ENCODE results near the gene FSD1.

FSD1 gene

DNA sequence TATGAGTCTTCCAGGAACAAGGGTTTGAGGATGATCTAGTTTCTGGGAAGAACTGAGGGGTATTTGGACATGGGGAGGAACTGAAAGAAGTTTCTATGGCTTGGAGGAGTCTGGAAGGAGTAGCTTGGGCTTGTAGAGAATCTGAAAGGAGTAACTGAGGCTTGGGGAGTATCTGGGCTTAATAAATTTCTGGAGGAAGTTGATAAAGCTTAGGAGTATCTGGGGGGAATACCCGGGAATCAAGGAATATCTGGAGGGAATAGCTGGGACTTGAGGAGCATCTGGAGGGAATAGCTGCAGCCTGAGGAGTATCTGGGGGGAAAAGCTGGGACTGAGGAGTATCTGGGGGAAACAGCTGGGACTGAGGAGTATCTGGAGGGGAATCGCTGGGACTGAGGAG is 16.0 kb downstream of the FSD1 start:
- no peak for DNase-seq

DNA sequence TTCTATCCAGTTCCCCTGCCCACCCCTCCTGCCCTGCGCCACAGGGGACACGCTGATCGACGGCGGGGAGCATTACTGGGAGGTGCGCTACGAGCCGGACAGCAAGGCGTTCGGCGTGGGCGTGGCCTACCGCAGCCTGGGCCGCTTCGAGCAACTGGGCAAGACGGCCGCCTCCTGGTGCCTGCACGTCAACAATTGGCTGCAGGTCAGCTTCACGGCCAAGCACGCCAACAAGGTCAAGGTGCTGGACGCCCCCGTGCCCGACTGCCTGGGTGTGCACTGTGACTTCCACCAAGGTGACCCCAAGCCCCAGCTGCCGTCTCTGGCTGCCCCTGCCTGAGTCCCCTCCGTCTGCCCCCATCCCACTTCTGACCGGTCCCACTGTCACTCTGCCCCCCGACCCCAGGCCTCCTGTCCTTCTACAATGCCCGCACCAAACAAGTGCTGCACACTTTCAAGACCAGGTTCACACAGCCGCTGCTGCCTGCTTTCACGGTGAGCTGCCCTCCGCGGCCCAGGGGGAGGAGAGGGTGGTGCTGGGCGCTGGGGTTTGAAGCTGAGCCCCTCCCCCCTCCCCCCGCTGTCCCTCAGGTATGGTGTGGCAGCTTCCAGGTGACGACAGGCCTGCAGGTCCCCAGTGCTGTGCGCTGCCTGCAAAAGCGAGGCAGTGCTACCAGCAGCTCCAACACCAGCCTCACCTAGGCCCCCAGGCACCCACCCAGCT is 18.7 kb downstream of the FSD1 start:
- no peak for DNase-seq

GRCh38 chr19:4323692-4324091 is 19.3 kb downstream of the FSD1 start:
- no peak for DNase-seq

DNA sequence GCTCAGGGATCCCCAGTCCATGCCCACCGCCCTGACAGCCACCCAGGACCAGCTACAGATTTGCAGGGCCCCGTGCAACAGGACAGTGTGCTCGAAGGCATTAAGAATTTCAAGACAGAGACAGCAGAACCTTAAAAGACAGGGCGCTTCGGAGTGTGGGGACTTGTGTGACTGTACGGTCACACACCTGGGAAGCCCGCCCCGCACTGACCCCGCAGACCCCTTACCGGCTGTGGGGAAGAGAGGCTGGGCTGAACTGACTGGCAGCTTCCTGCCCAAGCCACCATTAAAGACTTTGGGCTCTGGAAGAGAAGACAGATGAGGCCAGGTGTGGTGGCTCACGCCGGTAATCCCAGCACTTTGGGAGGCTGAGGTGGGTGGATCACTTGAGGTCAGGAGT is 19.8 kb downstream of the FSD1 start:
- no peak for DNase-seq

DNA sequence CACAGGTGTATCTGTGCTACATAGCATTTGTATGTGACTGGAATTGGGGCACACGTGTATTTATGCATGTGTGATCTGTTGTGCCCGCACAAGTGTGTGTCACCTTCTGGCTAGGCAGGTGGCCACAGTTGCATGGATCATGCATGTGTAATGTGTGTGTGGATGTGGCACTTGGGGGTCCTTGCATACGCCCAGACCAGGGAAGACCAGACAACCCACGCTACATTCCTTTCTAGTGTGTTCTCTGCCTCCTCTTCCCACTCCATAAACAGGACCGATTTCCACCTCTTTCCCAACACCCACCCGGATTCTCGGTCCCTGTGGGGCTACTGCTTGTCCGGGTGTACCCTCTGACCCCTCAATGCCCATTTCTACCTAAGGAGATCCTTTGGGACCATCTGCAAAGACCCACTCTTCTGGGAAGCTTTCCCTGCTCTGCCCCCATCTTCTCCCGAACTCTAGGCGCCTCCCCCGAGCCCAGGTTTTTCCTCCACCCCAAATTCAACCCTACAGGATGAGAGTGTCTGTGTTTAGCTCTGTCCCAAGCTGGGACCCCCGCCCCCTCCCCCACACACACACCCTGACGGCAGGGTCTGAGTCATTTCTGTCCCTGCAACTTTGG is 21.9 kb downstream of the FSD1 start:
- no peak for DNase-seq

- no peak for DNase-seq
Measured at GRCh38 chr19:4326837-4327251, 22.4 kb downstream of the FSD1 start.

- peak; percentile 88 for DNase-seq
Measured at GRCh38 chr19:4327252-4327876, 23.0 kb downstream of the FSD1 start.

GRCh38 chr19:4327877-4328242 is 23.5 kb downstream of the FSD1 start:
- DNase-seq, result no peak

DNA sequence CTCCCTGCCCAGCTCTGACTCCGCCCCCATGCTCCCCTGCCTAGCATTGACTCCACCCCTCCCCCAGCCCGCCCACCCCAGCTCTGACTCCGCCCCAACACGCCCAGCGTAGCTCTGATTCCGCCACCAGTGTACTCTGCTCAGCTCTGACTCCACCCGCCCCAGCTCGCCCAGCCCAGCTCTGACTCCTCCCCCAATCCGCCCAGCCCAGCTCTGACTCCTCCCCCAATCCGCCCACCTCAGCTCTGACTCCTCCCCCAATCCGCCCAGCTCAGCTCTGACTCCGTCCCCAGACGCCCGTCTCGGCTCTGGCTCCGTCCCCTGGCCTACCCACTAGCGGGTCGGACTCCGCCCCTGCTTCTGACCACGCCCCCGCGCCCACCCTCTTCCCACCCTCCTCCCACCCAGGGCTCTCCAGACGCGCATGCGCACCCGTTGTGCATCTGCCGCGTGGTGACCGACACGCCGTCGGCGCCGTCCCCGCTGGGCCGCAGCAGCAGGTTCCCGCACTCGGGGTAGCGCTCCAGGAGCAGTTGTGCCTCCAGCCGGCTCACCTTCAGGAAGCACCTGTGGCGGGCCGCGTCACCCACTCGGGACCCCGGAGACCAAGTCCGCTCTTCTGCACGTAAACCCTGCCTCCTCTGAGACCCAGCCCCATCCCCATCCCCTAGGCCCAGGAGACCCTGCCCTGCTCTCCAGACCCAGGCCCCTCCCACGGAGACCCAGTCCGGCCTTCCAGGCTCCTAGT is 24.0 kb downstream of the FSD1 start:
- peak; percentile 98 for DNase-seq

DNA sequence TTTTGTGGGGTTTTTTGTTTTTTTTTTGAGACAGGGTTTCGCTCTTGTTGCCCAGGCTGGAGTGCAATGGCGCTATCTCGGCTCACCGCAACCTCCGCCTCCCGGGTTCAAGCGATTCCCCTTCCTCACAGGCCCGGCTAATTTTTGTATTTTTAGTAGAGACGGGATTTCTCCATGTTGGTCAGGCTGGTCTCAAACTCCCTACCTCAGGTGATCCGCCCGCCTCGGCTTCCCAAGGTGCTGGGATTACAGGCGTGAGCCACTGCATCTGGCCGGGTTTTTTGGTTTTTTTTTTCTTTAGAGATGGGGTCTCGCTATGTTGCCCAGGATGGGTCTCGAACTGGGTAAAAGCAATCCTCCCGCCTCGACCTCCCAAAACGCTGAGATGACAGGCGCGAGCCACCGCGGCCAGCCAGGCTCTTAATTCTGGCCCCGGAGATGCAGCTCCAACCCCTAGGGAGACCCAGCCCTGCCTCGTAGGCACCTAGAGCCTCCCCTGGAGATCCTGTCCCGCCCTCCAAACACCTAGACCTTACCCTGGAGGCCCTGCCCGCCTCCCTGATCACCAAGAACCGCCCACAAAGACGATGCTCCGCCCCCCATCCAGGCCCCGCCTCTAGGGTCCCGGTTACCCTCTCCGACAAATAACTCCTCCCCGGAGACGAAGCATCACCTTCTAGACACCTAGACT is 24.7 kb downstream of the FSD1 start:
- peak; percentile 82 for DNase-seq

- DNase-seq, result no peak
Measured at GRCh38 chr19:4329858-4330257, 25.5 kb downstream of the FSD1 start.

DNA sequence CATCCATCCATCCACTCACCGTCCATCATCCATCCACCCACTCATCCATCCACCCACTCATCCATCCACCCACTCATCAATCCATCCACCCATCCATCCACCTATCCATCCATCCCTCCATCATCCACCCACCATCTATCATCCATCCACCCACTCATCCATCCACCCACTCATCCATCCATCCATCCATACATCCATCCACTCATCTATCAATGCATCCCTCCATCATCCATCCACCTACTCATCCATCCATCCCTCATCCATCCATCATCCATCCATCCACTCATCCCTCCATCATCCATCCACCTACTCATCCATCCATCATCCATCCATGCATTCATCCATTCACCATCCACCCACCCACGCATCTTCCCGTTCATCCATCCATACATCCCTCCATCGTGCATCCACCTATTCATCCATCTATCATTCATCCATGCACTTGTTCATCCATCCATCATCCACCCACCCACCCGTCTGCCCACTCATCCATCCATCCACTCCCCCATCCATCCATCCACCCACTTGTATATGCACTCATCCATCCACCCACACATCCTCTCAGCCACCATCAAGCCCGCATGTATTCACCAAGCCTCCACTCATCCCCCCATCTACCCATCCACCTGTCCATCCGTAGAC is 30.7 kb downstream of the FSD1 start:
- DNase-seq, result no peak

DNA sequence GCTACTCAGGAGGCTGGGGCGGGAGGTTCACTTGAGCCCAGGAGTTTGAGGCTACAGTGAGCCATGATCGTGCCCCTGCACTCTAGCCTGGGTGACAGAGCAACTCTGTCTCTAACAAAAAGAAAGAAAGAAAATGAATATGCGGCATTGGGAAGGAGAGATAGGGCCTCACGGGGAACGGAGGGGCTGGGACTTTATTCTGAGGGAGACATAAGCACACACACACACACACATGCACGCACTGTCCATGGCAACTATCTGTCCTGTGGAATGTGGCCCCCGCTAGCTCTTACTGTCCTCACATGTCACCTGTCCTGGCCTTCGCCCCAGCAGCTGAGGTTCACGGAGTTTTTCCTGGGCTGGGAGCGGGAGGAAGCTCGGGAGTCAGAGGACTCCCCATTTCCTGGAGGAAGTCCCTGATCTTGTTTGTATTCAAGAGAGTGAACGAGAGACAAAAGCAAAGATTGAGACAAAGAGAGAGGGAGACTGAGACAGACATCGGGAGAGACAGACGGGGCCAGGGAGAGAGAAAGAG is 33.6 kb downstream of the FSD1 start:
- peak; percentile 70 for DNase-seq

DNA sequence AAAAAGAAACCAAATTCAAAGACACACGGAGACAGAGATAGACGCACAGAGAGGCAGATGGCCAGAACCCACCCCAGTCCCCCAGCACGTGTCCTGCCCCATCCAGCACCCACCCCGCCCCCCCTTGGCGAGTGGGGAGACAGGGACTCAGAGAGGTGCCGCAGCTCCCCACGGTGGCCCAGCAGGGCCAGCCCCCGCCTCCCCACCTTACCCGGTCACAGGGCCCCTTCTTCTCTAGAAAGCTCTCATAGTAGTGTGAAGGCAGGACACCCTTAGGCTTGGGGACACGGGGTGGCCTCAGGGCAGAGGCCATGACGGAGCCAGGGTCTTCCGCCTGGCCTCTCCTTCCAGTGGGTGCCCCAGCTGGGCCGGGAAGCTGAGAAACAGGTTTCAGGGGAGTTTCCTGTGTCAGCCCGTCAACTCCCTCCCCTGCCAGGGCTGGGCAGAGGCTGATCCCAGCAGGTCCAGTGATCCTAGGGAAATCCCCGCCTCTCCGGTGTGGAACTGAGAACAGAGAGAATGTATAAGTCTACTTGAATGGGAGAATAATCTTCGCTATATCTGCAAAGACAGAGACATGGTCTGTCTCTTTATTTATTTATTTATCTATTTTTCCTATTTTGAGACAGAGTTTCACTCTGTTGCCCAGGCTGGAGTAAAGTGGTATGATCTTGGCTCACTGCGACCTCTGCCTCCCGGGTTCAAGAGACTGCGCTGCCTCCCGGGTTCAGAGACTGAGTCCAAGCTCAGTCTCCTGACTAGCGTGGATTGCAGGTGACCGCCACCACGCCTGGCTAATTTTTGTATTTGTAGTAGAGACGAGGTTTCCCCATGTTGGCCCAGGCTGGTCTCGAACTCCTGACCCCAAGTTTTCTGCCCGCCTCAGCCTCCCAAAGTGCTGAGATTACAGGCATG is 34.3 kb downstream of the FSD1 start, which contains the start of gene STAP2:
Gene STAP2 (minus strand): TSS at position 387 of the 915 bp plus-strand sequence. CDS start 74 bp downstream, at position 313.
- DNase-seq, result peak; percentile 69

DNA sequence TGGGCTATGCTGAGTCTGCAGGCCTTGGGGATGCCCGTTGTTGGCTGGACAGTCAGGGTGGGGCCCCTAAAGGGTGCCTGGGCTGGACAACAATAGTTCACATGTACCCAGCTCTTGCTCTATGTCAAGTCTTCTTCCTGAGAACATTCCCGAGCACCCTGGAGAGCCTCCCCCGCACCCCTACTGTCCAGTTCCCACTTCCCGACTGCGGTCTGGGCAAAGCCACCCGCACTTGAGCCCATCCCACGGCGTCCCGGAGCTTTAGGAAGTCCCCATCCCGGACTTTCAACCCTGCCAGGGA is 37.9 kb downstream of the FSD1 start:
- DNase-seq, result no peak

- peak; percentile 94 for DNase-seq
Measured at GRCh38 chr19:4342615-4343369, 38.4 kb downstream of the FSD1 start.

DNA sequence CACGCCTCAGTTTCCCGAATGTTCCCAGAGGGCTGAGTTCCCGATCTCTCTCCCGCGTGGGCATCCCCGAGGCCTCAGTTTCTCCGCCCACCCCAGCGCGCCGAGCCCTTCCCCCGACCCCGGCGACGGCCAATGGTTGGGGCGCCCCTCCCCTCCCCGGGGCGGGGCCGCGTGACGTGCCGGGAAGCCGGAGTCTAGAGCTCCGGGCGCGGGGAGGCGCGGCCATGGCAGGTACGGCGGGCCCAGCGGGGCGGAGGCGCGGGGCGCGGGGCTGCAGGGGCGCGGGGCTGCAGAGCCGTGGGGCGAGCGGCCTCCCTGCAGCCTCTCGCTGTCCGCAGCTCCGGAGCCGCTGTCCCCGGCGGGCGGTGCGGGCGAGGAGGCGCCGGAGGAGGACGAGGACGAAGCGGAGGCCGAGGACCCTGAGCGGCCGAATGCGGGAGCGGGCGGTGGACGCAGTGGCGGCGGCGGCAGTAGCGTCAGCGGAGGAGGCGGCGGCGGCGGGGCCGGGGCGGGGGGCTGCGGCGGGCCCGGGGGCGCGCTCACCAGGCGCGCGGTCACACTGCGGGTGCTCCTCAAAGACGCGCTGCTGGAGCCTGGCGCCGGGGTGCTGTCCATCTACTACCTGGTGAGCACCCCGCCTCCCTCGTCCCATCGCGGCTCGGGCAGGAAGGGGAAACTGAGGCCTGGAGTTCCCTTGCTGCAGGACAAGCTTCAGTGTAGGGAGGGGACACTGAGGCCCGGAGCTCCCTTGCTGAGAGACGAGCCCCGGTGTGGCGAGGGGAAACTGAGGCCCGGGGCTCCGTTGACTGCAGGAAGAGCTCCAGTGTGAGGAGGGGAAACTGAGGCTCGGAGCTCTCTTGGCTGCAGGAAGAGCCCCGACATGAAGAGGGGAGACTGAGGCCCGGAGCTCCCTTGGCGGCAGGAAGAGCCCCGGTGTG is 39.2 kb downstream of the FSD1 start, which contains the start of gene MPND:
Gene MPND (plus strand): TSS at position 193 of the 938 bp plus-strand sequence. CDS start 32 bp downstream, at position 225.
- DNase-seq, result peak; percentile 98

DNA sequence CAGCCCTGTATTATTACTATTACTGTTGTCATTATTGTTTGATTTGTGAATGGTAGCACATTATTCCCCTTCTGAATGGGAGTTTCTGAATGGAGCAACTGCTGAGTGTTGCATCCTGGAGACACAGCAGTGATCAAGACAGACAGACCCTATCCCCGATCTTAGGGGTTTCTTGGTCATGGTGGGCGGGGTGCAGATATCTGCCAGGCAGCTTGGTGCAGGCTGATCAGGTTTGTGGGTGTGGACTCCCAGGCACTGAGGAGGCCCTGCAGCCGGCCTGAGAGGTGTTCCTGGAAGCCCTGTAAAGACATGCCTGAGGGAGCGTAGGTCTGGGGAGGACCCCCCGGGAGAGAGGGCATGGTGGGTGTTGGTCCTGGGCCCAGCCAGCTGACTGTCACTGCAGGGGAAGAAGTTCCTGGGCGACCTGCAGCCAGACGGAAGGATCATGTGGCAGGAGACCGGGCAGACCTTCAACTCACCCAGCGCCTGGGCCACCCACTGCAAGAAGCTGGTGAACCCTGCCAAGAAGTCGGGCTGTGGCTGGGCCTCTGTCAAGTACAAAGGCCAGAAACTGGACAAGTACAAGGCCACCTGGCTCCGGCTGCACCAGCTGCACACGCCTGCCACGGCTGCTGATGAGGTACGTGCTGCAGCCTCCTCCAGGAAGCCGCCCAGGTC is 41.1 kb downstream of the FSD1 start:
- DNase-seq, result peak; percentile 54
